A549 (cell line): ENCODE measurements around the gene VAV3.

Source experiments
- CTCF ChIP-seq: fragments of >200 bp; sonication (Bioruptor Twin); formaldehyde crosslinking; IDR thresholded peaks from 3 replicates; pipeline ENCODE4 v1.5.1; 2016
- MAX ChIP-seq: IDR thresholded peaks from 2 replicates; pipeline ENCODE4 v1.6.1; 2012
- POLR2A ChIP-seq: IDR thresholded peaks from 2 replicates; pipeline ENCODE4 v1.6.1; 2012; ENCODE audit warnings: mild to moderate bottlenecking, low read length

- no peak for TF ChIP-seq CTCF
- TF ChIP-seq MAX = no peak
- TF ChIP-seq POLR2A = no peak
Measured at GRCh38 chr1:107963601-107964335, 1.2 kb downstream of the VAV3 start.
